HG03139 (cell line): ENCODE data around the gene CDK11B.
"Not testable (repeated sequence)": the region's sequence is repeated elsewhere in the genome, so short reads cannot be mapped to it uniquely, and the experiment has no call there.

Experiments used
- ATAC-seq: cut with Tn5 transposase; IDR thresholded peaks from one replicate; pipeline ENCODE4 v1.9.1; 2021; ENCODE audit not compliant: unreplicated experiment

The CDK11B gene

DNA sequence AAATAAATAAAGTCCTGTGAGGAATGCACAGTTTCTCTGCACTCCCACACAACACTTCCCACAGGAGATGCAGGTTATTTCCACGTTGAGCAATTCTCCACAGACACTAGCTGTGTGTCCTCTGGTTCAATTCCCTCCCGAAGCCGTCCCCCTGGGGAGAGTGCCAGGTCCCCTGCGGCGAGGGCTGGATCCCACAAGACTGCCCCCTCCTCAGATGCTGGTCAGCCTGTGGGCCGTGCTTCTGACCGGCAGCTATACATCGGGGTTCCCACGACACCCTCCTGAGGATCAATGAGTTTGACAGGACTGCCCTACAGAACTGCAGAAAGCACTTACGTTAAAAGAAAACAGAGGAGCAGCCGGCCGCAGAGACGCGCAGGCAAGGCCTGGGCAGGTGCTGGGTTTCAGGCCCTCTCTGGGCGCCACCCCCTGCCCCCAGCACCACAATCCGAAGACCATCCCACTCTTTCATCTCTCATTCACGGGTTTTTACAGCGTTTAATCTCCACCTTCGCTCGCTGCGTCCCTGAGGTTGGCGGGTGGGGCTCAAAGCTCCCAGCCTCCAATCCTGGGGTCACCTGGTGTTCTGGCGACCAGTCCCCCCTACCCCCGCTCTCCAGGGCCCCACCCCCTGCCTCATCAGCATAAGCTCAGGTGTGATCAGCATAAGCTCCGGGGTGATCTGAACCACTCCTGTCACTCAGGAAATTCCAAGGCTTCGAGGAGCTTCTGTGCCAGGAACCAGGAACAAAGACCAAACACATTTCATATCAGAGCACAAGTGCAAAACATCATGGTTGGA lies 24.5 kb upstream of the CDK11B start:
- ATAC-seq: no peak

GRCh38 chr1:1680912-1681273 lies 22.1 kb upstream of the CDK11B start:
- ATAC-seq: no peak

- no peak for ATAC-seq
These were observed 21.5 kb upstream of the CDK11B start for GRCh38 chr1:1680031-1680911.

DNA sequence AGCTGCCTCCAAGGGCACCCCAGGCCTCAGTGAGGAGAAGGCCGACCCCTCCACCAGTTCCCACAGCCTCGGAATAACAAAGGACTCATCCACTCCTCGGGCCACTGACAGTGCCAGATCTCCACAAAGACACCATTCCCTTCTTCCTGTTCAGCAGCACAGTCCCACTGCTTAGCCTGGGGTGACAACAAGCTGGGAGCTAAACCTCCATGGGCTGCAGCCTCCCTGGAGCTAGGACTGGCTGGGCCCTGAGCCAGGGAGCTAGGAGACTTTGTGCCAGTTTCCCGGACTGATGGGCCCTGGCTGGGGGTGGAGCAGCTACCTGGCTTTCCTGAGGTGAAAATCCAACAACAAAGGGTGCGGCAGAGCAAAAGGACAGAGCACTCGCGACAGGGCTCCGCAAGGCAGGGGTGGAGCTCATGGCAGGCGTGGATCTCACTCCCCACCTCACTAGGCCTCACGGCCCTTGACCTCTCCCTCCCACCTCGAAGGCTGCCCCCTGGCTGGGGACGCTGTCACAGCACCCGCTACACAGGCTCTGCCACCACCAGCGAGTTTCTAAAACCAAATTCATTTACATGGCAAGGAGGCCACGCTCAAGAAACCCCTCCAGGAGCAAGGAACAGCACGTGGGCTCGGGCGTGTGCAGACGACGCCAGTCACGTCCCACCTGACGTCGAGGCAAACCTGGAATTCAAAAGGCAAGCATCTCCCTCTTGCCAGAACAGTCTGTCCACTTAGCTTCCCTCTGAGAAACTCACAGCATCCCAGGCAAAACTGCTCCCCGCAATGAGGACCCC lies 20.0 kb upstream of the CDK11B start:
- ATAC-seq: no peak

- peak; percentile 73 for ATAC-seq
These were observed 19.1 kb upstream of the CDK11B start for GRCh38 chr1:1677718-1678580.

DNA sequence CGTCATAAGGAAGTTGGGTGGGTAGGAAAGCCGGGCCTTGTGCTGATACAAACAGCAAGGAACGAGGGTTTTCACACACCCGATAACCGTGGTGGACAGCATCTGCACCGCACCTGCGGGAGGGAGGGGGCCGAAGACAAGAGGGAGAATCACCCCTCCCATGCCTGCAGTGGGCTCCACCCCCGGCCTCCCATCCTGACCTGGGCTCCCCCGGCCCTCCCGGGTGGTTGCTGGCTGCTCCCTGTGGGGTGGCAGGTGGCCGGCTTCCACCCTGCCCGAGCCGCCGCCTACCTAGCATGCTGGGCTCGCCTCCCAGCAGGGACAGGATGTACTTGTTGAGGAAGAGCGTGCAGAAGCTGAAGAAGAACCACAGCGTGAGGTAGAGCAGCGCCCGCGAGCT lies 17.3 kb upstream of the CDK11B start:
- not testable (repeated sequence) for ATAC-seq

- not testable (repeated sequence) for ATAC-seq
These were observed 16.4 kb upstream of the CDK11B start for GRCh38 chr1:1675218-1675617.

DNA sequence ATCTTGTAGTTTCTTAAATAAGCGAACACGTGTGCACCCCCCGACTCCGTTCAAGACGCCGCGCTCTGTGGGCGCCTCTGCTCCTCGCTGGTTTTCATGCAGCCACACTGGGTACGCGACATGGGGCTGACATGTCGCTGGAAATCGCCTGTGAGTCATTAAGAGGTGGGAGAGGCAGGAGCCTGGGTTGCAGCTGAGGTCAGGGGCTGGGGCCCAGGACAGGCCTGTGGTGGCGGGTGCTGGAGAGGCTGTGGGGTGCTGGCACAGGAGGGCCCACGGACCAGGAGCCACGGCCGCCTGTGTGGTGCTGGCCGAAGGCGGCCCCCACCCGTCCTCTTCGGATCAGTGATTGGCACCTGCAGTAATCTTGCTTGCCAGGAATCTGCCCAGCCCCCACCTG lies 16.0 kb upstream of the CDK11B start:
- not testable (repeated sequence) for ATAC-seq

- ATAC-seq: no peak
These were observed 13.6 kb upstream of the CDK11B start for GRCh38 chr1:1672181-1672965.

DNA sequence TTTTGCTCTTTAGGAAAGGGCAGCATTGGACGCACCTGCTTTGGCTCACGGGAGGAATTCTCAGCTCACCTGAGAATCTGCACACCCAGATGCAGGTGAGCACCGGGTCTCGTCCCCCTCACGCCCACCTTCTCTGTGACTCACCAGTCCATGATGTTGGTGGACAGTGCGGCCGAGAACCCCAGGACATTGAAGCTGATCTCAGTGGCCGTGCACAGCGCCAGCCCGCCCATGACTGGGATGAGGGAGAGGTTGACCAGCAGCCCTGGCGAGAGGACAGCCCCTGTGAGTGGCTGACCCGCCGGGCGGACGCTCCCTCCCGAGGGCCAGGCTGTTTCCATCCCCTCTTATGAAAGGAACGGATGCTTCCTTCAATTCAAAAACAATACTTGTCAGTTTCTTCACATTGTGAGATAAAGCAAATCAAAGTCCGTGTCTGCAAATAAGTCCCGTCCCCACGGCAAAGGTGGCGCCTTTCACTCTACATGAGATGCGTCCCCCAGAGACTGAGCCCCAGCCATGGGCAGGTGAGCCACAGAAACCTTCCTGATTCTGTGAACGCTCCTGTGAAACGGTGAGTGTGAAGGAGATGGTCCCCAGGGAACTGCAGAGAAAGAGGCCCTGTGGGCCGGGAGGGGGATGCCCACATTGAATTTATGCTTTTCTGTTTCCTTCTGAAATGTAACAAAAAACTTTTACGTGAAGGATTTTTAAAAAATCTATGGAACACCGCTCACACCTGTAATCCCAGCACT lies 12.7 kb upstream of the CDK11B start:
- no peak for ATAC-seq

GRCh38 chr1:1670866-1671265 lies 12.1 kb upstream of the CDK11B start:
- no peak for ATAC-seq

- ATAC-seq: no peak
These were observed 10.9 kb upstream of the CDK11B start for GRCh38 chr1:1669468-1670440.

- ATAC-seq: no peak
These were observed 7.7 kb upstream of the CDK11B start for GRCh38 chr1:1666526-1666925.

- ATAC-seq: no peak
These were observed 7.0 kb upstream of the CDK11B start for GRCh38 chr1:1665815-1666251.

DNA sequence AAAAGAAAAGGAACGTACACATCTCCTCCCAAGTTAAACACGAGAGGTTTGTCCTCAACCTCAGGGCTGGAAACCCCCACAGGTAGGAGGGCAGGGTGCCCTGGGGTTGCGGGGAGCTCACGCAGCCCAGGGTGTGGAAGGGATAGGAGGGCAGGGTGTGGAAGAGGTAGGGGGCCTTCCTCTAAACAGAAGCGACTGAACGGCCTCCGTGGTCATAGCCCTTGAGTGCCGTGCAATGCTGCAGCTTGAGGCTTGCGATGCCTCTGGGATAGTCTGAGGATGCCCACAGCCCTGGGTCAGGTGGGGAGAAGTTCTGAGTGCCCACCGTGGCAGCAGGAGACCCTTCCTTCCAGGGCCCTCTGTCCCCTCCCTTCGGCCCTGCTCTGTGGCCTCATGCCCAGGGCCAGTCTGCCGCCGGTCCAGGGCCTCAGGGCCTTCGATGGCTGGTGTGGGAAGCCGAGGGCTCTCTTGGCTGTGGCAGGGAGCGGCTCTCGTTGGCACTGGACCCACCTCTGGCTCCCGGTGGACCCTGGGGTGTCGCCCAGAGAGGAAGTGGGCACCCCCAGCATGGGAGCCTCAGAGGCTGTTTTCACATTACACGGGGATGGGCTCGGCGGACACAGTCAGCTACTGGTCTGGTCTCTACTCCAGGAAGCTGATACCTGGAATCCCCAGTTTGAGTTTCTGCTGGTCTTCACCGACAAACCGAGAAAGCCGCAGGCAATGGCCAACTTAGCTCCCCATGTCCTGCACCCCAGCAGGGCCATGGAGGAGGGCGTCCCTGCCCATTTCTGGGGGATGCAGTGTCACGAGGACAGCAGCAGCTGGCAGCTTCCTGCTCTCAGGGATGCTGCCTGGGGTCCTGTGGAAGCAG lies 6.4 kb upstream of the CDK11B start:
- ATAC-seq: no peak

DNA sequence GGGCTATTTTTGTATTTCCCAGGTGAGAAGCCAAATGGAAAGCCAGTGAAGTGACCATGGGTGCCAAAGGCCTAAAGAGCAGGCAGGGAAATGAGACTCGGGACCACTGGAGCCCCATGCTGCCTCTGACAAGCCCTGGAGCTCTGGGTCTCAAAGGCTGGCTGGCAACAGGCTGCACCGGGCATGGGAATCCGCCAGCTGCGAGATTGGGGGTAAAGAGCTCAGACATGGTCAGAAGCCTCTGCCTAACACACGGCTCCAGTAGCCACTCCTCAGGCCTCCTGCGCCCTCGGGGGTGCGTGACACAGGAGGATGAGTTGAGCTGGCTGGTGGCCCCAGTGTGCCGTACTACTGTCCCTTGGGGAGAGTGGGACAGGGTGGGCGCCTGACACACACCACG lies 5.5 kb upstream of the CDK11B start:
- not testable (repeated sequence) for ATAC-seq
